G401 (cell line): Measurements from ENCODE around the gene SKI. TPM values are rescaled to one million over a fixed set of nuclear protein-coding genes. Genes with fewer than 3 reads are reported as not detected.
A peak's percentile ranks its signal among the peaks of the same experiment; 100 is the strongest.

Source experiments
- DNase-seq: peaks from one replicate; pipeline ENCODE4 v3.0.0-alpha.2; 2015; ENCODE audit warnings: low spot score
- in situ Hi-C: cut with HindIII; loops from 2 replicates; pipeline ENCODE4 v1.10.0; 2016; ENCODE audit warnings: low sequenced_read_pairs, mixed read lengths
- total RNA-seq: library from RNA; depleted of rRNA; stranded (reverse); fragments of >200 nt; shearing (Covaris generic); gene quantifications from 2 replicates; pipeline ENCODE4 v1.2.3, GENCODE V29; 2014

The SKI gene
- total RNA-seq, 1 experiment from 2014 or later = 15.2 TPM

DNA sequence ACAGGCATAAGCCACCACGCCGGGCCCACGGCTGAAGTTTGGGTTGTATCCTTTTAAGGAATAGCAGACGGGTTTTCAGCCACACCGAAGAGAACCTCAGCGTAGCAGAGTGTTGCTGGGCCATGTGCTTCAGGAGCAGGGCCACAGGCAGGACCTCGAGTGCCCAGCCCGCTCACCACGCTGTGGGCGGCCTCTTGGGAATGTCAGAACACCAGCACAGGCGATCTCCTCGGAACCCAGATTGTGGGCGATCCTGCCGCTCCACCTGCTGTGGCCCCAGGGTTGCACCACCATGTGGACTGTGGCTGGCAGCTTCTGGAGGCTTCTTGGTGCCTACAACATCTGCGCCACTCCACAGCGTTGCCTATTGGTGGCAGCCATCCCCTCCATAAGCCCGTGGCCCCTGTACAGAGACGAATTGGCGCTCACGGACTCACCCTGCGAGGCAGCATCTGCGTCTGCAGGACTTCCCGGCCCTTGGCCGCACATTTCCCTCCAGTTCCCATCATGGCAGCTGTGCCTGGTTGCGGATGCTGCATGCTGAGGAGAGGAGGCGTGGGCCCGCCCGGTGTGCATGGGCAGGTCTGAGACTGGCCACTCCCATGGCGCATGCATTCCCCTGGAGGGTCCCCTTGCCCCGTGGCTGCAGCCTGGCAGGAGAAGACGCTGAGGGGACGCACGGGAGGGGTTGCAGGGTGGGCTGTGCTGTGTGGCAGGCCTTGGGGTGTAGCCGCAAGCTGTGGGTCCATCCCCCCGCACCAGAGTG is 69.3 kb downstream of the SKI start:
- in situ Hi-C loops = no loop called here
- DNase-seq = no peak

DNA sequence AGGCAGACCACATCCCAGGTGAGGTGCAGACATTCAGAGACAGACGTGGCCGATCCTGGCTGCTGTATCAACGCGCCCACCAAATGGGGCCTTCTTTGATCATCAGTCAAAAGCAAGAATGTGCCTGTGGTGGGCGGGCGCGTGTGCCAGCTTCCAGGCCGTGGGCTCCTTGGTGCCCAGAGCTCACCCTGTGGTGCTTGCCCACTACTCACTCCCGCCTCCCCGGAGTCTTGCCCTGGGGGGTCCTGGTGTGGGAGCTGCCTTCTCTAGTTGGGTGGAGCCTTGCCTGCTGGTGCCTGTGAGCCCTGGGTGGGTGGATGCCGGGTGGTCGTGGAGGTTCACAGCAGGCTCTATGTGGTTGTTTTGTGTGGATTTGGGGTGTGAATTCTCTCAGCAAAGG is 70.6 kb downstream of the SKI start:
- no peak for DNase-seq
- in situ Hi-C loops = no loop called here

DNA sequence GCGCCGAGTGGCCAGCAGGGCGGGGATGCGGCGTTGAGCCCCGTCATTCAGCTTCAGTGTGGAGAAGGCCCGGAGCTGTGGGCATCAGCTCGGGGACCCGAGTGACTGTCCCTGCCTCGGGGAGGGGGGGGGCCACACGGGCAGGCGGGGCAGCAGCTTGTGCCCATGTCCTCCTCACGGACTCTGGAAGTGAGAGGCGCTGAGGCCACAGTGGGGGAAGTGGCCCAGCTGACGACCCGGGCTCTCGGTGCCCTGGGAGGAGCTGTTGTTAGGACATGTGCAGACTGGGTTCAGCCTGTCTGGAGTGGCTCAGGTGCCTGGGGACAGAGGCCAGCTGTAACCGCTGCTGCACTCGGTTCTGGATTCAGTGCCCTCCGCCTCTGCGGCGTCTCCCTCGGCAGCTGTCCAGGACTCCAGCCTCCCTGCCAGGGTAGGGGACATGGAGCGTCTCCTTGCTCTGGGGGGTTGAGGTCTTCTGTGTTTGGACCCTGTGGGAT is 71.1 kb downstream of the SKI start:
- no peak for DNase-seq
- in situ Hi-C loops = no loop called here

DNA sequence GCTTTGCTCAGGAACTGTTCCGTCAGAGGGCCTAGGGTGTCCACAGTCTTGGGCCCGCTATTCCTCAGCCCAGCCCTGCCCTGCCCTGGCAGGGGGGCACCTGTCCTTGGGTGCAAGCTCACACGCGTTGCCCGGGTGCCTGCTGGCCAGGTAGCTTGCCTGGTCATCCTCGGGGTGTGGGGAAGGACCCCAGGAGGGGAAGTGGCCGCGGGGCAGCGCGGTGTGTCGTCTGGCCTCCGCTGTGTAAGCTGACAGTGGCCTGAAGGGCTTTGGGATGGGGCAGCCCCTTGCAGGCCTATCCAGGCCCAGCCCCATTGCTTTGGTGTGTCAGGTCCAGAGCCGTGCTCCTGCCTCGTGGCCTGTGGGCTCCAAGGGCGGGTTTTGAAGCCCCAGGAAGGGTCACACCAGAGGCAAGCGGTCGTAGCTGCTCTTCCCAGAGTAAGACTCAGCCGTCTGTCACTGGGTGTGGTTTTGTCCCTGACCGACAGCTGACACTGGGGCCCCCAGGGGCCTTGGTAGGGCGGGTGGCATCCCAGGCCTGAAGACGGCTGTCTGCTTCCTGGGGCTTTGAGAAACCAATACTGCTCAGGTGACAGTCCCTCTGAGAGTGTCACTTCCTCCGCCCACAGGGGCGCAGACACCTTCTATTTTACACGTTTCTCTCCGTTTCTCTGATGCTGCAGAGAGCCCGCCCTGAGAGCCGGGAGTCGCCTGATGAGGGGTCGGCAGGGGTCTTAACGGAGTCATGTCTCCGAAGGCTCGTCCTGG is 72.1 kb downstream of the SKI start:
- DNase-seq = no peak
- in situ Hi-C loops = loop anchor here (5.0 kb wide), 1 partner anchor 103 kb away; no protein-coding TSS in a partner anchor

DNA sequence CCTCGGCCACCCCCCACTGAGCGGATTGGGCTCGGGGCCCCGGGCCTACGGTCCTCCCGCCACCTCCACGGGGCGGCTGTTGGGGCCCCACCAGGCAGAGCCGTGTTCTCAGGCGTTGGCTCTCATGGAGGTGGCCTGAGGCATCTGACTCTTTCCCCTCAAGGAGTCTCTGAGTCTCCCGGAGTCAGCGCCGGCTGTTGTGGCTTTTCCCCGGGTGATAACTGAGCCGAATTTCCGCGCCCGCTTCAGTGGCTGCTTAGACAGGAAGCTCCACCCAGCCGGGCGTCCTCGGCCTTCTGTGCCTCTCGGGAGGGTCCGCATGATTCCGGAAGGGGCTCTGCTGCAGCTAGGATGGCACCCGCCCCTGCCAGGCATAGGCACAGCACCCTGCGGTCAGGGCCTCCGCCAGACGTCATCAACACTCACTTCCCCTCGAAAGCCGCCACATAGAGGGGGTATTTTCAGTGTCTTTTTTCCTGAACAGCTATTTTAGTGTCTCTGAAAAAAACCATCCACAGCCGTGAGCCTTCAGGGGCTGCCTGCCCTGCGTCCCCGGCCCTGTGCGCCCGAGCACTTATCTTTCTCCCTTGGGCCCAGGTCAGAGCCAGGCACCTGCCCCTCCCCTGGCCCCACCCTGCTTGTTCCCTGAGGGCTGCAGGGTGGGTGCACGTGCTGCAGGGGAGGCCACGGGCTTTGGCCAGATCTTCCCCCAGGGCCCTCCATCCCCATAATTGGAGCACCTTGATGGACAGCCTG is 72.9 kb downstream of the SKI start:
- DNase-seq = peak; percentile 74
- in situ Hi-C loops = loop anchor here (5.0 kb wide), 1 partner anchor 104 kb away; no protein-coding TSS in a partner anchor

DNA sequence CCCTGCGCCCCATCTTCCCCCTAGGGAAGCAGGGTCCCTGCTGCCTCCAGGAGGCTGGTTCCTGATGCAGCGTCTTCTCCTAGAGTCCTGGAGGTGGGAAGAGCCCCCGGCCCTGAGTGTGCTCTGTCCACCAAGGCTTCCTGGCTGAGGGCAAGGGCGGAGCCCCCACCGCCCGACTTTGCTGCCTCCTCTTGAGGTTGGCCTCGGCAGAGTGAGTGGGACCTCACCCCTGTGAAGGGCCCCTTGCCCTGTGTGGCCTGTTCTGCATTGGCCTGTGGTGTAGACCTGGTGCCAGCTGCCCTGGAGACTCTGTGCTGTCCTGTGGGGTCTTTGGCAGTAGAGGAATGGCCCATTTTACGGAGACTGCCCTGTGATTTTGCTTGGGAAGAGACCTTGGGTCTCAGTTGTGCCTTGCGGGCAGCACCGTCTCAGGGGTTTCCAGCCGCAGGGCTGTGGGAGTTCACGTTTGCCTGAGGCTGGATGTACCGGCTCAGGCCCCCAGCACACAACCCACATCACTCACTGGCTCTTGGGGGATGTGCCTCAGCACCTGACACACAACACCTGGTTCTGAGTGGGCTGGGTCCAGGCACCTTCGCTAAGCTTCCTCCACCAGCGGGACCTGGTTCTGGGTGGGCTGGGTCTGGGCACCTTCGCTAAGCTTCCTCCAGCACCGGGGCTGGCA is 73.6 kb downstream of the SKI start:
- in situ Hi-C loops = loop anchor here (5.0 kb wide), 1 partner anchor 104 kb away; no protein-coding TSS in a partner anchor
- no peak for DNase-seq

DNA sequence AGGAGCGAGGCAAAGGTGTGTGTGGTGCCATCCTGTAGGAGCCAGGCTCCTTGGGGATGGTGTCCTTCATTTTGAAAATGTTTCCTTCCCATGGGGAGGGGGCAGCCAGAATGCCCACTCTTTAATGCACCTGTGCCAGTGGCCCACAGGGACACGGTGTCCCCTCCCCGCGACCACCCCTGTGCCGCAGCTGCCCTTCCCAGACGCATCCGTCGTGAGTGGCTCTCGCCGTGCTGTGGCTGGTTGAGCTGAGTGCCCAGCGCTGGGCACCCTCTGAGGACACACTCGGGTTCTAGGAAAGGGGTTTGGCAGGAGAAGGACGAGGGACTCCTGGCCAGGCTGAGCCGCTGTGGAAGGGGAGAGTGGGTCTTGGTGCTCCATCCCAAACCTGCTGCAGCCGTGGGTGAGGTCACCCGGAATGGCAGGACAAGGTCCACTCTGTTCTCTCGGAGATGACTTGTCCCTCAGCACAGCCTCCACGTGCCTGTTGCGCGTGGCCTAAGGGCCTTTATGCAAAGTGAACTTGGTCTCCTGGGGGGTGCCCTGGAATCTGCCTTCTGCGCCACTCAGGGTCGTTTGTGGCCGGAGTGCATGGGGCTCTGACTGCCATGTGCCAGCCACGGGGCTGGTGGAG is 74.3 kb downstream of the SKI start:
- in situ Hi-C loops = loop anchor here (5.0 kb wide), 1 partner anchor 105 kb away; no protein-coding TSS in a partner anchor
- no peak for DNase-seq

DNA sequence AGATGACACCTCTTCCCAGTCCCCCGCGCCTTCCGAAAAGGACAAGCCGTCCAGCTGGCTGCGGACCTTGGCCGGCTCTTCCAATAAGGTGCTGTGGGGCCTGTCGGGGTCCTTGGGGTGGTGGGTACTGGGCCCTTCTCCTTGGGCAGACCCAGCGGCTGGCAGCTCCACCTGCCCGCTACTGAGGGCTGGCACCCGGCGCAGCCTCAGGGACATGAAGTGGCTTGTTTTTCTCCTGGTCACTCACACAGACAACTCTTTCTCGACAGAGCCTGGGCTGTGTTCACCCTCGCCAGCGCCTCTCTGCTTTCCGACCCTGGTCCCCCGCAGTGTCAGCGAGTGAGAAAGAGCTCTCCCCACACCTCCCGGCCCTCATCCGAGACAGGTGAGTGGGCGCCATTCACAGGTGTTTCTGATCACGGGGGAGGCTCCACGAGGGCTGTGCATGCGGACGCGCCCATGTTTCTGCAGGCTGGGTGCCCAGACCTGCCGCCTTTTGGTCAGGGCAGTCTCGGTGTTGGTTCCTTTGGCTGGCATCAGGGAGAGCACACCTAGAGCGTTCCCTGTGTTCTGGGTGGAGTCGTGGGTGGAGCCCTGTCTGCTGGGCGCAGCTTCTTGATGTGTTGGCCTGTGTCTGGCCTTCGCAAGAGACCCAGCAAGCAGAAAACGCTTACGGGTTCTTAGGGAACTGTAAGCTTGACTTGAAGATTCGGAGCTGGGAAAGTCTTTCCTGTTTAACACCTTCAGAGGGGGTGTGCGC is 75.1 kb downstream of the SKI start:
- DNase-seq = peak; percentile 75
- in situ Hi-C loops = loop anchor here (5.0 kb wide), 1 partner anchor 106 kb away; no protein-coding TSS in a partner anchor

DNA sequence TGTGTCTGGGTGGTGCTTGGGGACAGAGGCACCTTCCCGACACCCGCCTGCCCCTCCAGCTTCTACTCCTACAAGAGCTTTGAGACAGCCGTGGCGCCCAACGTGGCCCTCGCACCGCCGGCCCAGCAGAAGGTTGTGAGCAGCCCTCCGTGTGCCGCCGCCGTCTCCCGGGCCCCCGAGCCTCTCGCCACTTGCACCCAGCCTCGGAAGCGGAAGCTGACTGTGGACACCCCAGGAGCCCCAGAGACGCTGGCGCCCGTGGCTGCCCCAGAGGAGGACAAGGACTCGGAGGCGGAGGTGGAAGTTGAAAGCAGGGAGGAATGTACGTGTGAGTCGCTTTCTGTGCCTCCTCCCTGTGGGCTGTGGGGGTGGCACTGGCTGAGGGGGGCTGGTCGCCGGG is 75.7 kb downstream of the SKI start:
- in situ Hi-C loops = loop anchor here (5.0 kb wide), 1 partner anchor 106 kb away; no protein-coding TSS in a partner anchor
- no peak for DNase-seq

DNA sequence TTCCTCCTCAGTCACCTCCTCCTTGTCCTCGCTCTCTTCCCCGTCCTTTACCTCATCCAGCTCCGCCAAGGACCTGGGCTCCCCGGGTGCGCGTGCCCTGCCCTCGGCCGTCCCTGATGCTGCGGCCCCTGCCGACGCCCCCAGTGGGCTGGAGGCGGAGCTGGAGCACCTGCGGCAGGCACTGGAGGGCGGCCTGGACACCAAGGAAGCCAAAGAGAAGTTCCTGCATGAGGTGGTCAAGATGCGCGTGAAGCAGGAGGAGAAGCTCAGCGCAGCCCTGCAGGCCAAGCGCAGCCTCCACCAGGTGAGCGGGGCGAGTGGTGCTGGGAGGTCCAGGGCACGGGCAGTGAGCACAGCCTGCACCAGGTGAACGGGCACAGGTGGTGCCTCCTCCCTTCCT is 76.2 kb downstream of the SKI start:
- in situ Hi-C loops = loop anchor here (5.0 kb wide), 1 partner anchor 107 kb away; no protein-coding TSS in a partner anchor
- DNase-seq = peak; percentile 42

DNA sequence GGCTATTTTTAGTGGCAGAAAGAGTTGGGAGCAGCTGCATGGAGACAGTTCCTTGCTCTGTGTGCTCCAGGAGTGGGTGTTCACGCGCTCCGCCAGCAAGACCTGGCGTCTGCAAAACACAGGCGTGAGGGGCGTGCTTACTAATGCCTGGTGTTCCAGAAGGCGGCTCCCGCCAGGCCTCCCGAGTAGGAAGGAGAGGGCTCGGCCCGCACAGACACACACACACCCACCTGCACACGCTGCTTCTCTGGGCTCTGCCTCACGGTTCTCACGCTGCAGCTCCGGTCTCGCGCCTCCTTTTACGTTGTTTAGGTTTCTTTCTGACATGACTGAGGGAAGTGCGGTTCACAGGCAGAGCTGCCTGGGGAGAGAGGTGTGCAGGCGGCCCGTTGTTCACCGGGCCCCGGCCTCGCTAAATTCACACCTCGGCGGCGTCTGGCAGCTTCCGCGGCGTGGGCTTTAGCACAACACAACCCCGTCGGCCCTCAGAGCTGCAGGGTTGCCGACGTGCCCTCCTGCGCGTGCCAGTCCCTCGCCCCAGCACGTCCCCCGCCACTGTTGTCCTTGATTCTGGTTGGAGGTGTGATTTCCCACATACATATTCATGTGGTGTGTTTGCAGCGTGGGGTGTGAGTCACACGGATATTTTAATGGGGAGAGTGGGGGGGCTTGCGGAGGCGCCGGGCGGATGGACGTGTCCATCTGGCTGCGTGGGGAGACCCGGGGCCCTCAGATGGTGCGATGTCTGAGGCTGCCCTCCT is 77.0 kb downstream of the SKI start:
- DNase-seq = peak; percentile 65
- in situ Hi-C loops = loop anchor here (5.0 kb wide), 1 partner anchor 108 kb away; no protein-coding TSS in a partner anchor

DNA sequence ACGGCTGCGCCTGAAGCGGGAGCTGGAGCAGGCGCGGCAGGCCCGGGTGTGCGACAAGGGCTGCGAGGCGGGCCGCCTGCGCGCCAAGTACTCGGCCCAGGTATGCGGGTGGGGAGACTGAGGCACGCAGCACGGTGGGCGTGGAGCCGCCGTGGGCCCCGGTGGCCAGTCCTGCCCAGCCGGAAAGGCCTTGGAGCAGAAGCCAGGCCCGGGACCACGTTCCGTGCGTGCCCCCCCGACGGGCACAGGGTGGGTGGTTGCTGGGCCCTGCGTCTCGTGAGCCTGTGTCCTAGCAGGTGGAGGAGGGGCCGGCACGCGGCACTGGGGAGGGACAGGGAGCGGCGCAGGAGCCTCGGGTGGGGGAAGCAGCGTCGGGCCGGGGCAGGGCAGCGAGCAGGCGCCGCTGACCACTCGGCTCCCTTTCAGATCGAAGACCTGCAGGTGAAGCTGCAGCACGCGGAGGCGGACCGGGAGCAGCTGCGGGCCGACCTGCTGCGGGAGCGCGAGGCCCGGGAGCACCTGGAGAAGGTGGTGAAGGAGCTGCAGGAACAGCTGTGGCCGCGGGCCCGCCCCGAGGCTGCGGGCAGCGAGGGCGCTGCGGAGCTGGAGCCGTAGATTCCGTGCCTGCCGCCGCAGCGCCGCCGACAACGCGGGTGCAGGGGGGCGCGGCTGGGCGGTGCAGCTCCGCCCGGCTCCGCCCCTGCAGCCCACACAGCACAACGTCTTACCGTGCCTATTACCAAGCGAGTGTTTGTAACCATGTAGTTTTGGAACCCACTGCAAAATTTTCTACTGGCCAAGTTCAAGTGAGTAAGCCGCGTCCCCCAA is 78.2 kb downstream of the SKI start:
- DNase-seq = peak; percentile 30
- in situ Hi-C loops = no loop called here

DNA sequence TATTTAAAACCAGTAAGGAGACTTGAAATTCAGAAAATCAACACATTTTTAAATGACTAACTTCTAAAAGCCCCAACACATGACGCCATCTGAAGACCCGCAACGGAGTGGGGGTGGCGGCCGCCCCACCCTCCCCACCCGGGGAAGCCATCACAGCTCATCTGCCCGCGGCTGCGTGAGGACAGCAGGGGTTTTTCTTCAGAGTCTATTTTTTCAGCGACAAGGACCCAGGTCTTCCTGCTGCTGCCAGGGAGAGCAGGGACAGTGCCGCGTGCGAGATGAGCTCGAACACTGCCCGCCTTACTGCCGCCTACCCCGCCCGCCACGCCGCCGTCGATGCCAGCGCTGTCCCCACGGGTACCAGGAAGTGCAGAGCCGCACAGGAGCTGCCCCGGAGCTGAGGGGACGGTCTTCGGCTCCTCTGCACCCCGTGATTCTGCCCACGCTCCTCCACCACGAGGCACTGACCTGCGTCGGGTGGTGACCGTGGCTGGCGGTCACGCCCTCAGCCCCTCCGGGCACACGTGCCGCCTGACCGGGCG is 79.0 kb downstream of the SKI start:
- in situ Hi-C loops = no loop called here
- peak; percentile 63 for DNase-seq

DNA sequence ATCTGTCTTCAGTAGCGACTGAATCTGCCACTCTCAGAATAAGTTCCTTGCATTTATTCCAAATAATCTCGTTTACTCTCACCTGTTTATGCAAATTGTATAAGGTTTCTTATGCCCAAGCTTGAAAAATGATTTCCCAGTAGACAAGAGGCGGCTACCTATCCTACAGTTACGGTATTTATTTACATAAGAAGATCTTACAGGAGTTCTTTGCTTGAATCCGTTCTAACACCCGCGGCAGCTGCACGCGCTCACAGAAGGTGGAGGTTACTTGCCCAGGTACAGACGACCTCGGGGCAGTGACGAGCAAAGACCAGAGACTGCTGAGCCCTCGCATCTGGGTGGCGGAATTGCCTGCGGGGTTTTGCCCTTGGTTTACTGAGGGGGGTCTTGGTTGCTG is 79.9 kb downstream of the SKI start:
- peak; percentile 62 for DNase-seq
- in situ Hi-C loops = no loop called here

DNA sequence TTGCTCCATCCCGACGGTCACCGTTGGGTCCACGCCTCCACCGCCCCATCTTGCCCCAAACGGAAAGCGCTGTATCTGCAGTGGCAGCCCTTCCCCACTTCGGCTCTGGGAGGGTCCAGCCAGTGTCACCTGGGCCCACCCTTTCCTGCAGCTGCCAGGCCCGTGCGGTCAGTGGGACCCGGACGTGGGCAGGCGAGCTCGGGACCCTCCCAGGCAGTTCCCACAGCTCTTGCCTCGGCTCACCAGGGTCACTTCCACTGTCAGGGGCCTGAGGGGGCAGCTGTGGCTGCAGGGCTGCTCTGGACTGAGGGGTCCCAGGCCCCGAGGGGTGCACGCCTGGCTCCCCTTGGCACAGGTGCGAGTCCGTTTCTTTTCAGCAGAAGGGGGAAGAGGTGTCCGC is 80.7 kb downstream of the SKI start:
- DNase-seq = no peak
- in situ Hi-C loops = no loop called here
